Endothelial cell of umbilical vein (primary cell): ENCODE results near the gene FES. TPM values are rescaled to one million over a fixed set of nuclear protein-coding genes. Genes with fewer than 3 reads are reported as not detected.

ENCODE experiments used
- BruUV-seq: library from RNA; stranded (reverse); fragments of 400-500 nt; replicated peaks from 2 replicates; lab custom pipeline; 2021; lab: Mats Ljungman, UMichigan
- CTCF ChIA-PET: fragments of 300-600, 350-600 bp; sonication (Branson Sonifier 250); formaldehyde crosslinking; loops from one replicate; lab custom pipeline; 2021; ENCODE audit warnings: antibody characterized with exemption, inconsistent platforms; lab: Charles Lee
- POLR2A ChIA-PET: fragments of 300-600, 350-600 bp; sonication (Branson Sonifier 250); formaldehyde crosslinking; loops from one replicate; lab custom pipeline; 2021; ENCODE audit warnings: antibody characterized with exemption, inconsistent platforms; lab: Charles Lee
- DNase-seq: peaks from one replicate; pipeline ENCODE4 v3.0.0-alpha.2; 2011; ENCODE audit warnings: low read depth, low spot score
- FAIRE-seq: peaks from 2 replicates; lab custom pipeline; 2011; peaks lifted over from hg19 to GRCh38; lab: Jason Lieb, UNC
- H2AFZ ChIP-seq: 2 replicates; pipeline ENCODE4 v1.6.0; 2012; ENCODE audit warnings: low read depth, low read length, control low read depth, inconsistent platforms
- H3K27ac ChIP-seq: 2 replicates; pipeline ENCODE4 v1.5.1; 2011; ENCODE audit warnings: low read depth, mild to moderate bottlenecking, control low read depth, low read length, moderate library complexity; ENCODE audit not compliant: insufficient read depth
- H3K27me3 ChIP-seq, 2 experiments: 2 replicates each; pipeline versions ENCODE4 v1.6.0 to v1.6.1; 2011; ENCODE audit warnings: low read length in 2 of 2, mixed read lengths in 1 of 2; ENCODE audit not compliant: control insufficient read depth in 2 of 2, insufficient read depth in 2 of 2
- H3K36me3 ChIP-seq, 2 experiments: 2 replicates in 1 of 2; 3 replicates in 1 of 2; pipeline ENCODE4 v1.5.1; 2011; ENCODE audit warnings: low read length in 2 of 2, mild to moderate bottlenecking in 1 of 2, moderate library complexity in 1 of 2; ENCODE audit not compliant: control insufficient read depth in 2 of 2, insufficient read depth in 2 of 2; ENCODE audit errors: extremely low read depth in 1 of 2
- H3K4me1 ChIP-seq: 3 replicates; pipeline ENCODE4 v1.5.1; 2011; ENCODE audit warnings: mild to moderate bottlenecking, low read length; ENCODE audit not compliant: control insufficient read depth, insufficient read depth; ENCODE audit errors: extremely low read depth
- H3K4me2 ChIP-seq: 2 replicates; pipeline ENCODE4 v1.6.1; 2011; ENCODE audit warnings: low read length, control low read depth, mixed read lengths; ENCODE audit not compliant: insufficient read depth
- H3K4me3 ChIP-seq, 3 experiments: fragments of 200-600 bp in 1 of 3; sonication (generic), shearing (Covaris generic) in 1 of 3; replicated peaks in 1 of 3; 2 replicates each; pipeline ENCODE4 v1.5.1; 2011 to 2016; ENCODE audit warnings: control low read depth in 3 of 3, low read length in 3 of 3, mild to moderate bottlenecking in 2 of 3, inconsistent platforms in 1 of 3, low read depth in 1 of 3, moderate library complexity in 1 of 3; ENCODE audit not compliant: insufficient read depth in 1 of 3
- H3K79me2 ChIP-seq: 2 replicates; pipeline ENCODE4 v1.6.0; 2012; ENCODE audit warnings: low read length, inconsistent platforms; ENCODE audit not compliant: control insufficient read depth, insufficient read depth
- H3K9ac ChIP-seq: replicated peaks from 2 replicates; pipeline ENCODE3; 2011; ENCODE audit warnings: low read length, control low read depth; ENCODE audit not compliant: insufficient read depth; ENCODE audit errors: extremely low read depth
- H3K9me1 ChIP-seq: replicated peaks from 3 replicates; pipeline ENCODE4 v1.6.0; 2011; ENCODE audit warnings: mild to moderate bottlenecking, low read length; ENCODE audit not compliant: control insufficient read depth, insufficient read depth; ENCODE audit errors: extremely low read depth
- H3K9me3 ChIP-seq: replicated peaks from 2 replicates; pipeline ENCODE4 v1.5.1; 2012; ENCODE audit warnings: low read length, inconsistent platforms; ENCODE audit not compliant: control insufficient read depth, insufficient read depth
- H4K20me1 ChIP-seq: replicated peaks from 2 replicates; pipeline ENCODE3; 2011; ENCODE audit warnings: mild to moderate bottlenecking, low read length; ENCODE audit not compliant: control insufficient read depth, insufficient read depth; ENCODE audit errors: extremely low read depth
- EZH2 ChIP-seq: IDR thresholded peaks from 2 replicates; pipeline ENCODE4 v1.6.1; 2012; ENCODE audit warnings: borderline replicate concordance, low read depth, mild to moderate bottlenecking, moderate library complexity, low read length, inconsistent platforms; ENCODE audit not compliant: severe bottlenecking
- FOS ChIP-seq: IDR thresholded peaks from 2 replicates; pipeline ENCODE4 v1.6.1; 2011; ENCODE audit warnings: mild to moderate bottlenecking, low read length, moderate library complexity, borderline replicate concordance; ENCODE audit not compliant: insufficient read depth
- GATA2 ChIP-seq: IDR thresholded peaks from 2 replicates; pipeline ENCODE4 v1.7.0; 2011; ENCODE audit warnings: low read depth, mild to moderate bottlenecking, moderate library complexity, mixed read lengths, low read length; ENCODE audit not compliant: insufficient read length, insufficient read depth
- JUN ChIP-seq: IDR thresholded peaks from 2 replicates; pipeline ENCODE4 v1.6.1; 2011; ENCODE audit warnings: borderline replicate concordance, low read depth; ENCODE audit not compliant: insufficient read length, insufficient read depth
- MYC ChIP-seq: IDR thresholded peaks from one replicate; pipeline ENCODE4 v1.6.1; 2011; ENCODE audit warnings: mild to moderate bottlenecking, low read depth, low read length
- POLR2A ChIP-seq: IDR thresholded peaks from 2 replicates; pipeline ENCODE4 v1.6.1; 2012; ENCODE audit warnings: low read depth, mild to moderate bottlenecking, control low read depth, low read length
- POLR2AphosphoS5 ChIP-seq: IDR thresholded peaks from 2 replicates; pipeline ENCODE4 v1.6.1; 2012; ENCODE audit warnings: low read depth, mild to moderate bottlenecking, control low read depth, low read length, moderate library complexity; ENCODE audit not compliant: insufficient read depth
- dilution Hi-C: fragments of 300-500 bp; cut with MboI; formaldehyde crosslinking; loops from one replicate; pipeline ENCODE4 v1.15.0; 2019; ENCODE audit warnings: low sequenced_read_pairs; ENCODE audit not compliant: extremely low pct_ligation_motif_present
- intact Hi-C: fragments of 100-400 bp; cut with micrococcal nuclease; formaldehyde crosslinking; loops from one replicate; pipeline ENCODE4 v1.10.0; 2022
- polyA plus RNA-seq, 4 experiments: library from polyadenylated mRNA; depleted of rRNA in 3 of 4; stranded (reverse) in 3 of 4; unstranded in 1 of 4; fragments of >200 nt; gene quantifications; 2 replicates each; pipeline versions ENCODE4 v1.2.1 to v1.2.3, GENCODE V29; 2011 to 2012; ENCODE audit warnings: missing spikeins in 1 of 4
- total RNA-seq: library from RNA; stranded (reverse); gene quantifications from 2 replicates; pipeline ENCODE4 v1.2.3, GENCODE V29; 2021
- TF ChIP-seq, protein P1 (sequence below): IDR thresholded peaks from 2 replicates; pipeline ENCODE4 v1.6.1; 2011; ENCODE audit not compliant: insufficient read depth, insufficient read length
- TF ChIP-seq, protein P2 (sequence below), 2 donors: IDR thresholded peaks; 1 replicate in 1 of 2; 2 replicates in 1 of 2; pipeline ENCODE4 v1.5.1; 2011; ENCODE audit warnings: low read length in 2 of 2, mild to moderate bottlenecking in 2 of 2, moderate library complexity in 2 of 2, control low read depth in 1 of 2, inconsistent platforms in 1 of 2, low read depth in 1 of 2; ENCODE audit not compliant: insufficient read depth in 1 of 2; ENCODE audit errors: extremely low read depth in 1 of 2

FES gene
- total and polyA plus RNA-seq, 2 donors (not counting 3 experiments of a cell fraction or from before 2014, with no cell fraction given): 41.5 to 58.1 TPM

DNA sequence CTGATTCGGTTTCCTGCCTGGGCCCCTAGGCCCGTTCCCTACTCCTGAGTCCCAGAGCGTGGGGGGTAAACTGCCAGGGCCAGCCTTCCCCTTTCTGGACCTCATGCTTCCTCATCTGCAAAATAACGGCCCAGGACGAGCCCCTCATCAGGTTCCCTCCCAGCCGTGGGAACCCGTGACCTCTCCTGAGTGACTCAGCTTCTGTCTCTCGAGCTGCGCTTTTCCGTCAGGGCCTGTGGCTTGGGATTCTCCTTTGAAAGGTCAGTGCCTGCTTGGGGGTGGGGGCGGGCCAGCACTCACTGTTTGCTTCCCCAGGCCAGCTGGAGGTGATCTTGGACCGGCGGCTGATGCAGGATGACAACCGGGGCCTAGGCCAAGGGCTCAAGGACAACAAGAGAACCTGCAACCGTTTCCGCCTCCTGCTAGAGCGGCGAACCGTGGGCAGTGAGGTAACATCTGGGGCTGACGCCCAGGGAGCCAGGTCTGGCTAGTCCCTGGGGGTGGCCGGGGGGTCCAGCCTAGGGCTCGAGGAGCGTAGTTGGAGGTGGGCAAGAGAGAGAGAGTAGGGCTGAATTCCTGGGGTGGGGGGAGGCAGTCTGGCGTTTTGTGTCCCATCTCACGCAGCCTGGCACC lies 31.6 kb downstream of the FES start:
- Histone ChIP-seq H3K4me1 (no peaks in the 10 kb centered on the region), H3K79me2 (no peaks in the 10 kb centered on the region), H4K20me1 (no peaks in the 10 kb centered on the region), H3K9ac (no peak overlapping the region), H3K4me2 (no peak overlapping the region), H3K9me1 (no peaks in the 10 kb centered on the region), H3K4me3 (no peak overlapping the region), H3K27me3 (no peaks in the 10 kb centered on the region), H3K27ac (no peak overlapping the region), H2AFZ (no peak overlapping the region), H3K36me3 (peaks cover 5 to 67% of the 10 kb centered on the region in 2 experiments), H3K9me3 (no peaks in the 10 kb centered on the region)
- ChIA-PET POLR2A (no interaction called here), CTCF (no interaction called here)
- DNase-seq: no peak
- no peak for FAIRE-seq
- dilution Hi-C loops (no loop called here), intact Hi-C loops (no loop called here)
- no TSS peak for BruUV-seq
- no peak for TF ChIP-seq MYC
- no peak for TF ChIP-seq JUN
- TF ChIP-seq FOS: no peak
- TF ChIP-seq, protein P1, sequence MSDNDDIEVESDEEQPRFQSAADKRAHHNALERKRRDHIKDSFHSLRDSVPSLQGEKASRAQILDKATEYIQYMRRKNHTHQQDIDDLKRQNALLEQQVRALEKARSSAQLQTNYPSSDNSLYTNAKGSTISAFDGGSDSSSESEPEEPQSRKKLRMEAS: no peak
- TF ChIP-seq EZH2: no peak
- no peak for TF ChIP-seq POLR2AphosphoS5
- TF ChIP-seq POLR2A: no peak
- TF ChIP-seq, protein P2, sequence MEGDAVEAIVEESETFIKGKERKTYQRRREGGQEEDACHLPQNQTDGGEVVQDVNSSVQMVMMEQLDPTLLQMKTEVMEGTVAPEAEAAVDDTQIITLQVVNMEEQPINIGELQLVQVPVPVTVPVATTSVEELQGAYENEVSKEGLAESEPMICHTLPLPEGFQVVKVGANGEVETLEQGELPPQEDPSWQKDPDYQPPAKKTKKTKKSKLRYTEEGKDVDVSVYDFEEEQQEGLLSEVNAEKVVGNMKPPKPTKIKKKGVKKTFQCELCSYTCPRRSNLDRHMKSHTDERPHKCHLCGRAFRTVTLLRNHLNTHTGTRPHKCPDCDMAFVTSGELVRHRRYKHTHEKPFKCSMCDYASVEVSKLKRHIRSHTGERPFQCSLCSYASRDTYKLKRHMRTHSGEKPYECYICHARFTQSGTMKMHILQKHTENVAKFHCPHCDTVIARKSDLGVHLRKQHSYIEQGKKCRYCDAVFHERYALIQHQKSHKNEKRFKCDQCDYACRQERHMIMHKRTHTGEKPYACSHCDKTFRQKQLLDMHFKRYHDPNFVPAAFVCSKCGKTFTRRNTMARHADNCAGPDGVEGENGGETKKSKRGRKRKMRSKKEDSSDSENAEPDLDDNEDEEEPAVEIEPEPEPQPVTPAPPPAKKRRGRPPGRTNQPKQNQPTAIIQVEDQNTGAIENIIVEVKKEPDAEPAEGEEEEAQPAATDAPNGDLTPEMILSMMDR (IDR thresholded peaks at IDR 0.05; ENCODE audit: extremely low read depth in 1 of 2, insufficient read depth in 1 of 2, low read depth in 1 of 2, low read length in 2 of 2): no peak
- no peak for TF ChIP-seq GATA2
